ENCODE measurements around the gene CAP2.

CAP2 gene

GRCh38 chr6:17601386-17601703 is 207.9 kb downstream of the CAP2 start:
- Mint-ChIP-seq H3K4me1 (peaks cover 9% of the 10 kb centered on the region), H3K27me3 (no peaks in the 10 kb centered on the region), H3K27ac (peak overlapping the region; percentile 68), H3K9me3 (no peaks in the 10 kb centered on the region), H3K4me3 (peak overlapping the region; percentile 84), H3K36me3 (peaks cover 20% of the 10 kb centered on the region)
- no peak for ATAC-seq

DNA sequence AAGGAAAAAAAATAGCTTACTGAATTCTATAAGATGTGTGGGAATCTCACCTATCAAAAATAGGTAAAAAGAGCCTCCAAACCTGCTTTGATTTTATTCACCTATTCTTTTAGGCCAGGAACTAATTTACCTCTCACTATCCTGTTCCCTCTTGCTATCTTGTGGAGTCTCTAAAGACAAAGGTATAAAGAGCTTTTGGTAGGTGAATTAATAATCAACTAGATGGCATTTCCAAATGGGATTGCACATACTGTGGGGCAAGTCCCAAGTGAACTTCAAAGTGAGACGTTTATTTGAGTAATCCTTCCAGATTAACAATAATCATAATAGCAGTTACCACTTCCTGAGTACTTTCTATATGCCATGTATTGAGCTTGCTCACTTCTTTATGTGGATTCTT is 209.5 kb downstream of the CAP2 start:
- Mint-ChIP-seq H3K4me1 (peaks cover 9% of the 10 kb centered on the region), H3K4me3 (no peak overlapping the region), H3K36me3 (peaks cover 22% of the 10 kb centered on the region), H3K9me3 (no peaks in the 10 kb centered on the region), H3K27ac (no peak overlapping the region), H3K27me3 (no peaks in the 10 kb centered on the region)
- no peak for ATAC-seq

- no peaks in the 10 kb centered on the region for H3K9me3 Mint-ChIP-seq
- no peaks in the 10 kb centered on the region for H3K4me1 Mint-ChIP-seq
- peaks cover 22% of the 10 kb centered on the region for H3K36me3 Mint-ChIP-seq
- no peaks in the 10 kb centered on the region for H3K27me3 Mint-ChIP-seq
- no peak overlapping the region for H3K27ac Mint-ChIP-seq
- no peak for ATAC-seq
- H3K4me3 Mint-ChIP-seq: no peak overlapping the region
Observed at GRCh38 chr6:17606606-17607005, 213.2 kb downstream of the CAP2 start.

All from stimulated activated memory B cell treated with anti-CD40 and anti-IgM and Interleukin-4, amounts not matched to agents 10 μg/mL and 1 μg/mL and 100 μg/mL, for 72 hours (primary cell).